ENCODE measurements around the gene YBX3. TPM values are rescaled to one million over a fixed set of nuclear protein-coding genes. Genes with fewer than 3 reads are reported as not detected.

The YBX3 gene
- total and polyA plus RNA-seq, 12 donors, result 72.6 to 336 (median 156) TPM

DNA sequence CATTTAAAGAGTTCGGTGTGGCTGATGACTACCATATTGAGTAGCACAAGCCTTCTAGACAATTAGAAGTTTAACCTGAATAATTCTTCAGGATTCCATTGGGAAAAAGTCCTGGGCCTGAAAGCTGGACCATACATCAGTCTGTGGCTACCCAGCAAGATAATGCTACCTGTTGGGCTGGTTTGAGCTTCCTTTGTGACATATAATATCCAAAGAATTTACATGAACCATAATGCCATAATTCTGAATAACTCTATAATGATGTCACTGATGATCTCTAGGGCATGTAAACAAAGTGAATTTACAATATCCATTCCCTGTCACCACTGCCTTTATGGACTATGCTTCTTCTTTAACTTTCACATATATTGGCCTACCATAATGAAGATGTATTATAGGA, 3.8 kb upstream of the YBX3 start:
- intact Hi-C loops (cut with DNase I), result loop anchor here in 1 of 2 donors (10.0 kb wide), 1 partner anchor 112 kb away; the partner anchor contains the start of gene MAGOHB

DNA sequence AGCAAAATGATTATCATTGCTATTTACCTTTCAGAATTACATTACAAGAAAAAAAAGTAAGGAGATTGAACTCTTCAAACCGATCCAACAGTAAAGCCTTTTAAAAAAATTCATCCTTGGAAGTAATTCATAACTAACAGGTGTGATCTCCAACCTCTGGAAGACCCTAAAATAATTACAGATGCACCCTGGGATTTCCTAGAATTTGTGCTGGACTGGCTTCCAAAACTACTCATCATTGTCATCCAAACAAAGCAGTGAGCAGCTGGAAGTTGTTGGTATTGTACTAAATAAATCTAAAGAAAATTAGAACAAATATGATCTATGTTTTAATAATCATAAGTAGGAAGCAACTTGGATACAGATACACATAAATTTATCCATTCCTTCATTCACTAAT, 1.9 kb upstream of the YBX3 start:
- intact Hi-C loops (cut with DNase I), result loop anchor here in 1 of 2 donors (10.0 kb wide), 1 partner anchor 110 kb away; the partner anchor contains the start of gene MAGOHB
- Histone ChIP-seq H3K9me3 (replicated peaks in 1 of 3) (no peaks in the 10 kb centered on the region), H3K4me1 (replicated peaks in 1 of 2) (peaks cover 11 to 23% of the 10 kb centered on the region in 2 donors), H3K36me3 (replicated peaks in 1 of 2) (no peaks in the 10 kb centered on the region), H3K27me3 (no peaks in the 10 kb centered on the region), H3K4me3 (no peak overlapping the region), H3K27ac (no peak overlapping the region)
- TF ChIP-seq, protein P1, sequence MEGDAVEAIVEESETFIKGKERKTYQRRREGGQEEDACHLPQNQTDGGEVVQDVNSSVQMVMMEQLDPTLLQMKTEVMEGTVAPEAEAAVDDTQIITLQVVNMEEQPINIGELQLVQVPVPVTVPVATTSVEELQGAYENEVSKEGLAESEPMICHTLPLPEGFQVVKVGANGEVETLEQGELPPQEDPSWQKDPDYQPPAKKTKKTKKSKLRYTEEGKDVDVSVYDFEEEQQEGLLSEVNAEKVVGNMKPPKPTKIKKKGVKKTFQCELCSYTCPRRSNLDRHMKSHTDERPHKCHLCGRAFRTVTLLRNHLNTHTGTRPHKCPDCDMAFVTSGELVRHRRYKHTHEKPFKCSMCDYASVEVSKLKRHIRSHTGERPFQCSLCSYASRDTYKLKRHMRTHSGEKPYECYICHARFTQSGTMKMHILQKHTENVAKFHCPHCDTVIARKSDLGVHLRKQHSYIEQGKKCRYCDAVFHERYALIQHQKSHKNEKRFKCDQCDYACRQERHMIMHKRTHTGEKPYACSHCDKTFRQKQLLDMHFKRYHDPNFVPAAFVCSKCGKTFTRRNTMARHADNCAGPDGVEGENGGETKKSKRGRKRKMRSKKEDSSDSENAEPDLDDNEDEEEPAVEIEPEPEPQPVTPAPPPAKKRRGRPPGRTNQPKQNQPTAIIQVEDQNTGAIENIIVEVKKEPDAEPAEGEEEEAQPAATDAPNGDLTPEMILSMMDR (IDR thresholded peaks at IDR 0.05), result no peak
- WGBS, 4 donors, result 71 to 88% (median 85%) methylated on average over 1 of the region's 1 CpG
- DNase-seq, result no peak

More for the DNA sequence above, 3.8 kb upstream of the YBX3 start:
- no peak overlapping the region for H3K4me3 ChIP-seq
- no peaks in the 10 kb centered on the region for H3K36me3 ChIP-seq (replicated peaks in 1 of 2)
- DNase-seq, result no peak
- no peak for TF ChIP-seq POLR2A (IDR thresholded peaks at IDR 0.05)
- TF ChIP-seq, protein P1 (IDR thresholded peaks at IDR 0.05), result no peak
- 98 to 100% (median 100%) methylated on average over 1 of the region's 1 CpG for WGBS, 4 donors
- no peaks in the 10 kb centered on the region for H3K9me3 ChIP-seq (replicated peaks in 1 of 3)
- H3K27ac ChIP-seq, result no peak overlapping the region
- peaks cover 0 to 8% of the 10 kb centered on the region in 2 donors for H3K4me1 ChIP-seq (replicated peaks in 1 of 2)
- no peaks in the 10 kb centered on the region for H3K27me3 ChIP-seq

GRCh38 chr12:10722502-10722904, 620 bp downstream of the YBX3 start:
- Histone ChIP-seq H3K27me3 (no peaks in the 10 kb centered on the region), H3K4me1 (replicated peaks in 1 of 2) (peaks cover 24 to 48% of the 10 kb centered on the region in 2 donors), H3K27ac (peak overlapping the region; percentile 92 to 99 (median 98)), H3K36me3 (replicated peaks in 1 of 2) (no peaks in the 10 kb centered on the region), H3K4me3 (peak overlapping the region; percentile 86 to 95 (median 90)), H3K9me3 (replicated peaks in 1 of 3) (no peaks in the 10 kb centered on the region)
- intact Hi-C loops (cut with DNase I), result loop anchor here in 1 of 2 donors (10.0 kb wide), 1 partner anchor 108 kb away; the partner anchor contains the start of gene MAGOHB
- peak in 1 of 2 donors; percentile 3 for TF ChIP-seq POLR2A (IDR thresholded peaks at IDR 0.05)
- TF ChIP-seq, protein P1 (IDR thresholded peaks at IDR 0.05), result peak in 4 of 6 experiments; percentile 25 to 42 (median 36)
- 0 to 2% (median 0%) methylated on average over 5 to 36 of the region's 36 CpGs for WGBS, 4 donors
- peak; percentile 57 to 68 (median 61) for DNase-seq

- intact Hi-C loops (cut with DNase I), result loop anchor here in 1 of 2 donors (10.0 kb wide), 1 partner anchor 107 kb away; the partner anchor contains the start of gene MAGOHB
- no peaks in the 10 kb centered on the region for H3K9me3 ChIP-seq (replicated peaks in 1 of 3)
- H3K4me3 ChIP-seq, result peak overlapping the region; percentile 86 to 95 (median 90)
- peak overlapping the region; percentile 92 to 99 (median 98) for H3K27ac ChIP-seq
- no peaks in the 10 kb centered on the region for H3K36me3 ChIP-seq (replicated peaks in 1 of 2)
- DNase-seq, result peak; percentile 89 to 97 (median 96)
- H3K27me3 ChIP-seq, result no peaks in the 10 kb centered on the region
- H3K4me1 ChIP-seq (replicated peaks in 1 of 2), result peaks cover 30 to 55% of the 10 kb centered on the region in 2 donors
- 1 to 2% (median 1%) methylated on average over 25 to 26 of the region's 26 CpGs for WGBS, 4 donors
- TF ChIP-seq, protein P1 (IDR thresholded peaks at IDR 0.05), result no peak
- TF ChIP-seq POLR2A (IDR thresholded peaks at IDR 0.05), result peak in 1 of 2 donors; percentile 51
These were observed 1.2 kb downstream of the YBX3 start for GRCh38 chr12:10721651-10722501.
